Inferior parietal cortex (tissue), 1 donor: ENCODE results near the gene PLAAT3.
"Not testable (repeated sequence)": the region's sequence is repeated elsewhere in the genome, so short reads cannot be mapped to it uniquely, and the experiment has no call there.

Experiments used
- DNase-seq: peaks from one replicate; pipeline ENCODE4 v3.0.0-alpha.2; 2016; ENCODE audit errors: extremely low spot score

Gene PLAAT3

DNA sequence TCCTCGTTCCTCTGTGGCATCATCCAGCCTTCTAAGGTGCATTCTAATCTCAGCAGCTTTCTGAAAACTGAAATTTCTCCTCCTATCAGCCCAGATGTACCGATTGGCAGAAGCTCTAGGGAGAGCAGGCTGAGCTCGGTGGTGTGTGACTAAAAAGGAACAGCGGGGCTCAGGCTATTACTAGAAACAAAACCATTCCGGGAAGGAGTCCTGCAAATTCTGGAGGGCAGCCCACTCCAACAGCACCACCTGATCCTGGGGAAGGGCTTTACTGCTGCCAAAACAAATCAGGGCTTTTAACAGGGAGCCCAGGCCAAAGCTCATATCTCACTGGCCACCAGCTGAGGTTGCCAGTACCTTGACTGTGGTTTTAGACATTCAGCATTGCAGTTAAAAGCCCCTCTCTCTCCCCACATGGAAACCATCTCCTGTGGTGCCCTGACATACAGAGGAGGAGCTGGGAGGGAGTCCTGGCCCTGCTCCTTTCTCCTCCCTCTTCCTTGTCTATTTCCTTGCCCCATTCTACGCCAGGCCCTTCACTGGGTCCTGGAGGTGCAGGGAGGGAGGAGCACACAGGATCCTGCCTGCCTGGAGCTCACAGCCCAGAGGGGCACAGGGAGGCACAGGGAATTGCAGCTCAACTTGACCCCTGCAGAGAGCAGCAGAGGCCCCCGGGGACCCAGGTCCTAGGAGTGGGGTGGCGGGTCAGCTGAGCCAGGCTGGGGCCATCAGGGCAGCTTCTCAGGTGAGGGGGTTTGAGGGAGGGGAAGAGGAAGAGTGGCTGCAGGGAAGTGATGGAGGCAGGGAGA is 76.7 kb downstream of the PLAAT3 start:
- peak; percentile 72 for DNase-seq

DNA sequence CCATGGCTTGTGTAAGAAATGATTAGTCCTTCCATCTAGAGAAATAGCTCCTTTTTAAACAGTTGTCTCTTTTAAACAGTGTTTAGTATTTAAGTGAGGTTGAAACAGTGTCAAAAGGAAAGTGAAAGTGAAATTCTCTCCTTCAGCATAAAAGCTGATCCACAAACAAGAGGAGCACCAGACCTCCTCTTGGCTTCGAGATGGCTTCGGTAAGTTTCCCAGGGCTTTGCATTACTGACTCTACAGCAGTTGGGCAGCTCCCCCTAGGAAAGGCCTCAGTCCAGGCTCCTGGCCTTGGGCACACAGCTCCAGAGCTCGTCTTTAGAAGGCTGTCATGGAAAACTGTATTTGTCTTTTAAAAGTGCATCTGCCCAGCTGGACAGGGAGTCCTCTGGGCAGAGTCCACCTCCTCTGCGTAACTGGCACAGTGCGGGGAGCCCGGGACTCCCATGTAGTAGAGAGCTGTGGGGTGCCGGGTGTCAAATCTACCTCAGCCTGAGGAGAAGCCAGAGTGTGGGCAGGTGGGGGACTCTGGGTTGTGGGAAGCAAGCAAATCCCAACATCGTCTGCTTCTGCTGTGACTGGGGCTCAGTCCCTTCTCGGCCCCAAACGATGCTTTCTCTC is 77.5 kb downstream of the PLAAT3 start, which contains the start of gene PLAAT4:
PLAAT4 (plus strand) TSS at position 140 of the 624 bp plus-strand sequence; CDS start at position 201, 61 bp downstream.
- peak; percentile 72 for DNase-seq

DNA sequence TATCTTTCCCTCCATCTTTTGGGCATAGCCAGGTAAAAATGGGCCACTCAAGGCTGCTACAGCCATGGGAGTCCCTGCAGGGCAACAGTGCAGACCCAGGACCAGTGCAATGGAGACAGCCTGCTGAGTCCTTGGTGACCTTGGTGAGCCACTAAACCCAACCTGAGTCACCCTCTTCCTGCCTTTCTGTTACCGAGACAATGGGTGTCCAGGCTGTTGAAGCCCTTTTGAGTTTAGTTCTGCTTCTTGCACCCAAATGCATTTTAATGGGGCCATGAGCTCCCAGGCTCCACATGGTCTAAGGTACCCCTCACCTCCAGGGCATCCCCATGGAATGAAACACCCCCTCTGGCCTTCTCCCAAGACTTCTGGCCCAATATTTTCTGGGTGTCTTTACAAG is 78.5 kb downstream of the PLAAT3 start:
- DNase-seq, result no peak

DNA sequence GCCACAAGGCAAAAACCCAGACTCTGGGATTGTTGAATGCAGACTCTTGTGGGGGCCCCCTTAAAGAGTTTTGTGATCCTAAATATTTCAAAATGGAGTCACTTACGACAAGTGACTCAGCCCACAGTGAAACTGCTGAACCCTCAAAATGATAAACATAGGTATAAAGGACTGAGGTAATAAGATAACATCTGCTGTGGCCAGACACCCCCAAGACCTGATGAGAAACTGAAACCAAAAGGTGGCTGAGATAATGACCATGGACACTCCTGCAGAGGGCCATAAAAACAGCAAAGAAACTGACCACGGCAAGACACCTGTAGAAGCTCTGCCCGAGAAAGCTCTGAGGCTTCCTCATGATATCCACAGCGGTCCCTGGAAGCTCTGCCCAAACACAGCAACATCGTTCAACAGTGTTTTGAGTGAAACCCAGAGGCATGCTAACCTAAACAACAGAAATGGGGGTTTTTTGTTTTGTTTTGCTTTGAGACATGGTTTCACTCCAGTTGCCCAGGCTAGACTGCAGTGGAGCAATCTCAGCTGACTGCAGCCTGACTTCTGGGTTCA is 79.3 kb downstream of the PLAAT3 start:
- DNase-seq, result no peak

DNA sequence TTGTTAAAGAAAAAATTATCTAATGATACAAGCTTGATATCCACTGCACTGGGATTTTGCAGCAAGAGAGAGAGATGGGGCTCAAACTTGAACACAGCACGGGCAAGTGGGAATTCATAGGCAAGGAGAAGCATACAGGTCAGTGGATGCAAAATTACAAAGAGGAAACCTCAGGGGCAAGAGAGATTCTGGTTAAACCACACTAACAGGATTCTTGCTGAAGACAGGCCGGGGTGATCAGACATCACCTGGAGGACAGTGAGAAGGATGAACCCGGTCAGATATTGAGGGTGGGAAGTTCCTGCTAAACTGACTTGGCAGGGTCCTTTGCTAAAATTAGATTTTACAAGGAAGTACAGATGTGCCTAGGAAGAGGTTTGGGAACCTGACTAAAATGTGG is 80.2 kb downstream of the PLAAT3 start:
- no peak for DNase-seq

DNA sequence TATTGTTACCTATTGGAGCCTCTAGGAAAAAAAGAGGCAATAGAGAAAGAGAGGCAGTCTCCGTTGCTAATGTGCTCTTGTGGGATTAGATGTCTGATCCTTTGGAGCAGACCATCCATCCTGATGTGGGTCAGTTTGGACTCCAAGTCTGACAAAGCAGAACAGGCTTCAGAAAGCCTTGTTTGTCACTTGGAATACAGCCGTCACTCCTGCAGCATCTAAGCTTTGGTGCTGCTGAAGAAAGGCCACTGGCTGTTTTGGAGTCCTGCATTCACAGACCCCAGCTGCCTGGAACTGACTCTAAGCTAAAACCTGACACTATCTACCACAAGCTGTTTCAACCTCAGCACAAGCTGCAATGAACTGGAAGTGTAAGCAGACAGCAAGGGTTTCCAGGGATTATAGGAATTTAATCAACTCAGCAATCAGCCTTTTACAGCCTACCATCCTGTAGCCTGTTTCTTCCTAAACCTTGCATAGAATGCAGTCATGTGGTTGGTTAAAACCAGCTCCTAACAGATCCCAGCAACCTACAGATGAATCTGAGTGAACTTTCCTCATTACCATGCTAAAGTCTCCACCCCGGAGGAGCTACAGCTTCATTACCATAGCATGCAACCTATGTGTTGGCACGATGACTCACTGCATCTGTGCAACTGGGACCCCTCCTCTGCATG is 81.3 kb downstream of the PLAAT3 start:
- no peak for DNase-seq

DNA sequence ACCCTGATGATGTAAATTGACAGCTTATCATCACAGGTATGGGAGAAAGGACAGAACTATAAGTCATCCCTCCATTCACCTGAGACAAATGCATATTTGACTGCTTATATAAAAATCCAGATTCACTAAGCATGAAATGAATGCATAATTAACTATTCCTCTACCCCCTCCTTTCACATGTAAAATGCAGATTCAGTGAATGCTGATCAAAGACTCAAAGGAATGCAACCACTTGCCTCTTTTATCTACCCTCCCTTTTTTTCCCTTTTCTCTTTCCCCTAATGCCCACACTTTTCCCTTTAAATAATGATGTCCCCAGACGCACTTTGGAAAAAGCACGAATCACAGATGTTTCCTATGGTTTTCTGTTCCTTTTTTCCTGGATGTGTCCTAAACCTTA is 82.1 kb downstream of the PLAAT3 start:
- DNase-seq, result no peak

DNA sequence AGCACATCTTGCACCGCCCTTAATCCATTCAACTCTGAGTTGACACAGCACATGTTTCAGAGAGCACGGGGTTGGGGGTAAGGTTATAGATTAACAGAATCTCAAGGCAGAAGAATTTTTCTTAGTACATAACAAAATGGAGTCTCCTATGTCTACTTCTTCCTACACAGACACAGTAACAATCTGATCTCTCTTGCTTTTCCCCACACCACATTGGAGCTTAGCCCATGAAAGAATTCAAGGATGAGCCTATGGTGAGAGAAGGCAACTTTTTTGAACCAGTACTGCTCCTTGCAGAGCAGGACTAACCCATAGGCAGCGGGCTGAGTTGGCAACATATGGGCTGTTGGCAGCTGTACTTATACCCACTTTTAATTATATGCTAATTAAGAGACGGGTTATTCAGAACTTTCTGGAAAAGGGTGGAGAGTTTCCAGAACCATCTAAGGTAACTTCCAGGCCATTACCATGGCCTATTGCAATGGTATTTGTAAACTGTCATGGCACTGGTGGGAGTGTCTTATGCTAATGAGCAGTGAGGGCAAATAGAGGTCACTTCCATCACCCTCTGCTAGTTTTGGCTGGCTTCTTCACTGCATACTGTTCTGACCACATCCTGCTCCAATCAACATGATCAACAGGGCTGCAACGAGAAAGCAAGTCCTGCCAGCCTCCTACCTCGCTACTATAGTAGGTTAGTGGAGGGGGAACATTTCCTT is 83.0 kb downstream of the PLAAT3 start:
- DNase-seq, result not testable (repeated sequence)

DNA sequence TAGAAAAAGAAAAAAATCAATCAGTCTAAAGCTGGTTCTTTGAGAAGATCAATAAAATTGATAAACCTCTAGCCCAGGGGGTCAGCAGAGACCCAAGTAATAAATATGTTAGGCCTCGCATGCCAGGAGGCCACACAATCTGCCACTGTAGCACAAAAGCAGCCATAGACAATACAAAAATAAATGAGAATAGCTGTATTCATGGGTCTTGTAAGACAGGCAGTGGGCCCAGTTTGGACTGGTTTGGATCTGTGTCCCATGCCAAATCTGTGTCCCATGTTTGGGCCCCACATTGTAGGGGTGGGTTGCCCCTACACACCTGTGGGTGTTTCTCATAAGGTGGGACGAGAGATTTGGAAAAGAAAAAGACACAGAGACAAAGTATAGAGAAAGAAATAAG is 84.2 kb downstream of the PLAAT3 start:
- peak; percentile 61 for DNase-seq

DNA sequence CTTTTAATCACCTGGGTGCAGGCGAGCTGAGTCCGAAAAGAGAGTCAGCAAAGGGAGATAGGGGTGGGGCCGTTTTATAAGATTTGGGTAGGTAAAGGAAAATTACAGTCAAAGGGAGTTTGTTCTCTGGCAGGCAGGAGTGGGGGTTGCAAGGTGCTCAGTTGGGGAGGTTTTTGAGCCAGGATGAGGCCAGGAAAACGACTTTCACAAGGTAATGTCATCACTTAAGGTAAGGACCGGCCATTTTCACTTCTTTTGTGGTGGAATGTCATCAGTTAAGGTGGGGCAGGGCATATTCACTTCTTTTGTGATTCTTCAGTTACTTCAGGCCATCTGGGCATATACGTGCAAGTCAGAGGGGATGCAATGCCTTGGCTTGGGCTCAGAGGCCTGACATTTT is 84.9 kb downstream of the PLAAT3 start:
- not testable (repeated sequence) for DNase-seq

DNA sequence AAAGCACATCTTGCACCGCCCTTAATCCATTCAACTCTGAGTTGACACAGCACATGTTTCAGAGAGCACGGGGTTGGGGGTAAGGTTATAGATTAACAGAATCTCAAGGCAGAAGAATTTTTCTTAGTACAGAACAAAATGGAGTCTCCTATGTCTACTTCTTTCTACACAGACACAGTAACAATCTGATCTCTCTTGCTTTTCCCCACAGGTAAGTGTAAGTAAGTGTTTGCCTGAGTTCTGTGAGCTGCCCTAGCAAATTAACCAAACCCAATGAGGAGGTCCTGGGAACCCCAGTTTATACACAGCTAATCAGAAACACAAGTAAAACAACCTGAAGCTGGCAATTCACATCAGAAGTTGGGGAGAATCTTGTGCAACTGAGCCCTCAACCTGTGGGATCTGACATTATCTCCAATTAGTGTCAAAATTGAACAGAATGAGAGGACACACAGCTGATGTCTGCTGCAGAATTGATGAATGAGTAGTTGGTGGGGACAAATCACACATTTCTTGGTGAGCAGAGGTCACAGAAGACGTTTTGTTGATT is 85.4 kb downstream of the PLAAT3 start:
- DNase-seq, result not testable (repeated sequence)

DNA sequence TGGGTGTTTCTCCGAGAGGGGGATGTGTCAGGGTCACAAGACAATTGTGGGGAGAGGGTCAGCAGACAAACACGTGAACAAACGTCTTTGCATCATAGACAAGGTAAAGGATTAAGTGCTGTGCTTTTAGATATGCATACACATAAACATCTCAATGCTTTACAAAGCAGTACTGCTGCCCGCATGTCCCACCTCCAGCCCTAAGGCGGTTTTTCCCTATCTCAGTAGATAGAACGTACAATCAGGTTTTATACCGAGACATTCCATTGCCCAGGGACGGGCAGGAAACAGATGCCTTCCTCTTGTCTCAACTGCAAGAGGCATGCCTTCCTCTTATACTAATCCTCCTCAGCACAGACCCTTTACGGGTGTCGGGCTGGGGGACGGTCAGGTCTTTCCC is 86.1 kb downstream of the PLAAT3 start:
- not testable (repeated sequence) for DNase-seq

DNA sequence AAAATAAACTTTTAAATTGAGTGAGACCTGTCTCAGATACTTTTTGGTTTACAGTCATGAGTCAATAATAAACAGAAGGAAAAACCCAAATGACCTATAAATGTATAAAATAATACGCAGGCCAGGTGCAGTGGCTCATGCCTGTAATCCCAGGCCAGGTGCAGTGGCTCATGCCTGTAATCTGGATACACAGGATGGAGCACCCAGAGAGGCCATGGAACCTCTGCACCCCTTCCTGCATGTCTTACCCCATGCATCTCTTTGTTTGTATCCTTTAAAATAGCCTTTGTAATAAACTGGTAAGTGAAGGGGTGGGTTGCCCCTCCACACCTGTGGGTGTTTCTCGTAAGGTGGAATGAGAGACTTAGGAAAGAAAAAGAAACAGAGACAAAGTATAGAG is 86.6 kb downstream of the PLAAT3 start:
- no peak for DNase-seq
